Measurements from ENCODE around the gene DYSF.

DNA sequence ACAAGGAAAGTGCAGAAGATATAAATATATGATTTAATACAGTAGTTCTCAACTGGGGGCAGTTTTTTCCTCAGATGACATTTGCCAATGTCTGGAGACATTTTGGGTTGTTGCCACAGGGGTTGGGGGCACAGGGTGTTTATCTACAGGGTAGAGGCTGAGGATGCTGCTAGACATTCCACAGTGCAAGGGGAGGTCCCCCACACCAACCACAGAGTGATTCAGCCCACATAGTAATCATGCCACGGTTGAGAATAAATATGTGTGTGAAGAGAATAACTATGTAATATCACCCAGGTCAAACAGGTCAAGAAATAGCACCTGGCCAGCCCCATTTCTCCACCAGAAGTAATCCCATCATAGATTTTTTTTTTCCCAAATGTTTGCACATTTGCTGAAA lies 17.9 kb downstream of the DYSF start:
- TF ChIP-seq, protein P1, sequence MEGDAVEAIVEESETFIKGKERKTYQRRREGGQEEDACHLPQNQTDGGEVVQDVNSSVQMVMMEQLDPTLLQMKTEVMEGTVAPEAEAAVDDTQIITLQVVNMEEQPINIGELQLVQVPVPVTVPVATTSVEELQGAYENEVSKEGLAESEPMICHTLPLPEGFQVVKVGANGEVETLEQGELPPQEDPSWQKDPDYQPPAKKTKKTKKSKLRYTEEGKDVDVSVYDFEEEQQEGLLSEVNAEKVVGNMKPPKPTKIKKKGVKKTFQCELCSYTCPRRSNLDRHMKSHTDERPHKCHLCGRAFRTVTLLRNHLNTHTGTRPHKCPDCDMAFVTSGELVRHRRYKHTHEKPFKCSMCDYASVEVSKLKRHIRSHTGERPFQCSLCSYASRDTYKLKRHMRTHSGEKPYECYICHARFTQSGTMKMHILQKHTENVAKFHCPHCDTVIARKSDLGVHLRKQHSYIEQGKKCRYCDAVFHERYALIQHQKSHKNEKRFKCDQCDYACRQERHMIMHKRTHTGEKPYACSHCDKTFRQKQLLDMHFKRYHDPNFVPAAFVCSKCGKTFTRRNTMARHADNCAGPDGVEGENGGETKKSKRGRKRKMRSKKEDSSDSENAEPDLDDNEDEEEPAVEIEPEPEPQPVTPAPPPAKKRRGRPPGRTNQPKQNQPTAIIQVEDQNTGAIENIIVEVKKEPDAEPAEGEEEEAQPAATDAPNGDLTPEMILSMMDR (IDR thresholded peaks at IDR 0.05) = no peak
- TF ChIP-seq EP300 (IDR thresholded peaks at IDR 0.05) = no peak
- TF ChIP-seq POLR2A (IDR thresholded peaks at IDR 0.05) = no peak
